ENCODE measurements around the gene TCERG1L. TPM values are rescaled to one million over a fixed set of nuclear protein-coding genes. Genes with fewer than 3 reads are reported as not detected.

The TCERG1L gene
- total and polyA plus RNA-seq, 10 donors = 0.03 to 1.2 (median 0.30) TPM; not detected in 3

GRCh38 chr10:131350245-131350644 lies 38.7 kb upstream of the TCERG1L start:
- H3K4me3 ChIP-seq = no peak overlapping the region
- H3K27me3 ChIP-seq (replicated peaks in 1 of 7) = peaks cover 0 to 30% (median 0%) of the 10 kb centered on the region in 7 donors
- no peak overlapping the region for H3K27ac ChIP-seq
- H3K4me1 ChIP-seq = no peaks in the 10 kb centered on the region
- no peak for DNase-seq
- intact Hi-C loops (cut with DNase I; ENCODE audit: low total_unique reads) = no loop called here
- WGBS, 5 donors = 43 to 58% (median 46%) methylated on average over 5 of the region's 5 CpGs
- no peaks in the 10 kb centered on the region for H3K9me3 ChIP-seq
- TF ChIP-seq POLR2AphosphoS5 (IDR thresholded peaks at IDR 0.05) = no peak
- no peaks in the 10 kb centered on the region for H3K36me3 ChIP-seq

- WGBS, 5 donors = 52 to 68% (median 64%) methylated on average over 5 of the region's 5 CpGs
- TF ChIP-seq CTCF (IDR thresholded peaks at IDR 0.05 in 8 of 11, conservative IDR thresholded peaks at IDR 0.05 in 3 of 11) (no peak), POLR2AphosphoS5 (IDR thresholded peaks at IDR 0.05) (no peak), POLR2A (IDR thresholded peaks at IDR 0.05) (no peak)
- H3K4me3 ChIP-seq = no peak overlapping the region
These were observed 34.9 kb upstream of the TCERG1L start for GRCh38 chr10:131346456-131346855.

DNA sequence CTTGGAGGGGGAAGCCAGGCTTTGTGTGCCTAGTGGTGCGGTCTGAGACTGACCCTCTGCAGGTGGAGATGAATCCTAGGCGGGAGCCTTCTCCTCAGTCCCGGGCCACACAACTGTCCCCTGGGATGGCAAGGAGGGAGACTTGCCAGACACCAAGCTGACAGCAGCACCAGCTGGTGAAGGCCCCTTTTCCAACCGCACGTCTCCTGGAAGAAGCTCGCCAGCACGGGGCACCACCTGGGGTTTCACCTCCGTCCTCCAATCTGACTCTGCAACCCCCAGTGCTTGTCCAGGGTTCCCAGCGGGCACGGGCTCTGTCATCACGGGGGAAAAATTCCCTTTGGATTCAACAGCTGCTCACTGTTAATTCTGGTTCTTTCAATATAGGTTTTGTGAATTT lies 34.2 kb upstream of the TCERG1L start:
- H3K4me1 ChIP-seq = no peaks in the 10 kb centered on the region
- intact Hi-C loops (cut with DNase I; ENCODE audit: low total_unique reads) = no loop called here
- TF ChIP-seq POLR2AphosphoS5 (IDR thresholded peaks at IDR 0.05) (no peak), POLR2A (IDR thresholded peaks at IDR 0.05) (no peak)
- H3K27ac ChIP-seq = no peak overlapping the region
- no peaks in the 10 kb centered on the region for H3K9me3 ChIP-seq
- WGBS, 5 donors = 64 to 86% (median 83%) methylated on average over 11 of the region's 11 CpGs
- no peaks in the 10 kb centered on the region for H3K36me3 ChIP-seq
- no peak for DNase-seq
- H3K4me3 ChIP-seq = no peak overlapping the region
- peaks cover 0 to 14% (median 0%) of the 10 kb centered on the region in 7 donors for H3K27me3 ChIP-seq (replicated peaks in 1 of 7)

More at GRCh38 chr10:131346456-131346855, 34.9 kb upstream of the TCERG1L start:
- Histone ChIP-seq H3K9me3 (no peaks in the 10 kb centered on the region), H3K27me3 (replicated peaks in 1 of 7) (peaks cover 0 to 22% (median 0%) of the 10 kb centered on the region in 7 donors), H3K4me1 (no peaks in the 10 kb centered on the region), H3K36me3 (no peaks in the 10 kb centered on the region), H3K27ac (no peak overlapping the region)
- intact Hi-C loops (cut with DNase I; ENCODE audit: low total_unique reads) = no loop called here
- DNase-seq = no peak

- H3K27me3 ChIP-seq (replicated peaks in 1 of 7) = peaks cover 0 to 7% (median 0%) of the 10 kb centered on the region in 7 donors
- H3K9me3 ChIP-seq = peaks cover 0 to 5% (median 0%) of the 10 kb centered on the region in 8 donors
- TF ChIP-seq POLR2AphosphoS5 (IDR thresholded peaks at IDR 0.05) (no peak), POLR2A (IDR thresholded peaks at IDR 0.05) (no peak), CTCF (IDR thresholded peaks at IDR 0.05 in 8 of 11, conservative IDR thresholded peaks at IDR 0.05 in 3 of 11) (no peak)
- 65 to 88% (median 83%) methylated on average over 7 of the region's 7 CpGs for WGBS, 5 donors
- no peaks in the 10 kb centered on the region for H3K36me3 ChIP-seq
- H3K4me3 ChIP-seq = no peak overlapping the region
- no peaks in the 10 kb centered on the region for H3K4me1 ChIP-seq
- DNase-seq = no peak
- intact Hi-C loops (cut with DNase I; ENCODE audit: low total_unique reads) = no loop called here
- no peak overlapping the region for H3K27ac ChIP-seq
These were observed 33.2 kb upstream of the TCERG1L start for GRCh38 chr10:131344747-131345146.

- TF ChIP-seq CTCF (IDR thresholded peaks at IDR 0.05 in 8 of 11, conservative IDR thresholded peaks at IDR 0.05 in 3 of 11) = no peak
- no peak for TF ChIP-seq POLR2A (IDR thresholded peaks at IDR 0.05)
- TF ChIP-seq POLR2AphosphoS5 (IDR thresholded peaks at IDR 0.05) = no peak
- Histone ChIP-seq H3K4me3 (no peak overlapping the region), H3K27ac (no peak overlapping the region), H3K9me3 (peaks cover 0 to 36% (median 8%) of the 10 kb centered on the region in 8 donors), H3K36me3 (no peaks in the 10 kb centered on the region), H3K4me1 (no peaks in the 10 kb centered on the region), H3K27me3 (replicated peaks in 1 of 7) (peaks cover 0 to 13% (median 0%) of the 10 kb centered on the region in 7 donors)
- DNase-seq = no peak
- 76 to 88% (median 79%) methylated on average over 5 of the region's 5 CpGs for WGBS, 5 donors
- intact Hi-C loops (cut with DNase I; ENCODE audit: low total_unique reads) = no loop called here
These were observed 26.2 kb upstream of the TCERG1L start for GRCh38 chr10:131337741-131338140.
